Right lobe of liver (tissue), 6 donors: Measurements from ENCODE around the gene FOXJ3. TPM values are rescaled to one million over a fixed set of nuclear protein-coding genes. Genes with fewer than 3 reads are reported as not detected.

Experiments
- ATAC-seq, 4 donors: fragments of 200-7000 bp; cut with Tn5 transposase; one replicate each; pipeline ENCODE4 v1.9.1; 2020; ENCODE audit warnings: mild to moderate bottlenecking in 4 of 4, moderate library complexity in 4 of 4
- DNase-seq, 3 donors: peaks; one replicate each; pipeline ENCODE4 v3.0.0-alpha.2; 2020
- H3K27ac ChIP-seq, 3 donors: fragments of 200-600 bp; one replicate each; pipeline ENCODE4 v1.8.0; 2022
- H3K27me3 ChIP-seq, 2 donors: fragments of 200-600 bp; one replicate each; pipeline ENCODE4 v1.8.0; 2022
- H3K36me3 ChIP-seq, 4 donors: fragments of 200-600 bp; sonication (generic) in 1 of 4; one replicate each; pipeline versions ENCODE4 v1.5.1 to v1.8.0; 2017 to 2022; ENCODE audit warnings: control low read depth in 1 of 4
- H3K4me1 ChIP-seq, 4 donors: fragments of 200-600 bp; sonication (generic) in 1 of 4; one replicate each; pipeline versions ENCODE4 v1.5.1 to v1.8.0; 2017 to 2022; ENCODE audit warnings: control low read depth in 1 of 4
- H3K4me3 ChIP-seq, 3 donors: fragments of 200-600 bp; one replicate each; pipeline ENCODE4 v1.8.0; 2022
- H3K9me3 ChIP-seq, 4 donors: fragments of 200-600 bp; sonication (generic) in 1 of 4; one replicate each; pipeline versions ENCODE4 v1.5.1 to v1.8.0; 2017 to 2022; ENCODE audit warnings: control low read depth in 1 of 4
- CTCF ChIP-seq, 4 donors: fragments of 200-600 bp in 3 of 4; fragments of 450-650 bp in 1 of 4; IDR thresholded peaks; one replicate each; pipeline versions ENCODE4 v1.5.1 to v1.8.0; 2016 to 2022; ENCODE audit warnings: antibody characterized with exemption in 4 of 4, mild to moderate bottlenecking in 2 of 4
- POLR2A ChIP-seq: fragments of 450-650 bp; IDR thresholded peaks from one replicate; pipeline ENCODE4 v1.6.1; 2017; ENCODE audit warnings: antibody characterized with exemption, mild to moderate bottlenecking
- WGBS: methylation state at CpG from one replicate; pipeline ENCODE4 v1.1.6; 2018; ENCODE audit warnings: low coverage, low lambda C conversion rate; ENCODE audit not compliant: insufficient coverage; ENCODE audit errors: missing lambda C conversion rate; 5-methylcytosine and 5-hydroxymethylcytosine counted together
- intact Hi-C, 2 donors: fragments of 100-400 bp; cut with DNase I; formaldehyde crosslinking; loops; one replicate each; pipeline versions ENCODE4 v1.11.2 to v1.14.1; 2022
- total RNA-seq, 6 experiments: library from RNA; depleted of rRNA in 2 of 6; stranded (reverse); fragments of >200 nt in 2 of 6; fragmentation: NEBNext Ultra II Directional in 3 of 6; extraction: Animal tissue kit (Norgen Biotek cat#: 25700) in 3 of 6; gene quantifications; one replicate each; pipeline versions ENCODE4 v1.1.0 to v1.2.4, GENCODE V29; 2016 to 2023
- donor health status: DM: no; HTN: yes; CAD: no.
- donor health status: DM: no; HTN: no; CAD: no.
- donor health status: DM: no; HTN: no; CAD: no.
- donor health status: DM: no; HTN: yes; CAD: no.
- donor health status: DM: no; HTN: yes; CAD: no.

Gene FOXJ3
- total RNA-seq, 6 experiments from 2014 or later, result 12.1 to 18.4 (median 14.5) TPM

- Histone ChIP-seq H3K4me3 (no peak overlapping the region), H3K4me1 (peaks cover 0 to 9% (median 0%) of the 10 kb centered on the region in 4 donors), H3K36me3 (no peaks in the 10 kb centered on the region), H3K27ac (no peak overlapping the region), H3K27me3 (no peaks in the 10 kb centered on the region), H3K9me3 (no peaks in the 10 kb centered on the region)
- ATAC-seq, result no peak
- intact Hi-C loops, result no loop called here
- WGBS, result 20% methylated on average over 1 of the region's 2 CpGs
- no peak for DNase-seq
- TF ChIP-seq POLR2A, result no peak
- no peak for TF ChIP-seq CTCF (IDR thresholded peaks at IDR 0.05)
These were observed 30.1 kb upstream of the FOXJ3 start for GRCh38 chr1:42365118-42365517.

- Histone ChIP-seq H3K9me3 (no peaks in the 10 kb centered on the region), H3K4me3 (no peak overlapping the region), H3K27ac (no peak overlapping the region), H3K4me1 (peaks cover 0 to 9% (median 0%) of the 10 kb centered on the region in 4 donors), H3K27me3 (no peaks in the 10 kb centered on the region), H3K36me3 (no peaks in the 10 kb centered on the region)
- no peak for ATAC-seq
- no peak for DNase-seq
- 83% methylated on average over 1 of the region's 2 CpGs for WGBS
- intact Hi-C loops, result no loop called here
- TF ChIP-seq CTCF (IDR thresholded peaks at IDR 0.05) (no peak), POLR2A (no peak)
These were observed 29.5 kb upstream of the FOXJ3 start for GRCh38 chr1:42364542-42364941.

DNA sequence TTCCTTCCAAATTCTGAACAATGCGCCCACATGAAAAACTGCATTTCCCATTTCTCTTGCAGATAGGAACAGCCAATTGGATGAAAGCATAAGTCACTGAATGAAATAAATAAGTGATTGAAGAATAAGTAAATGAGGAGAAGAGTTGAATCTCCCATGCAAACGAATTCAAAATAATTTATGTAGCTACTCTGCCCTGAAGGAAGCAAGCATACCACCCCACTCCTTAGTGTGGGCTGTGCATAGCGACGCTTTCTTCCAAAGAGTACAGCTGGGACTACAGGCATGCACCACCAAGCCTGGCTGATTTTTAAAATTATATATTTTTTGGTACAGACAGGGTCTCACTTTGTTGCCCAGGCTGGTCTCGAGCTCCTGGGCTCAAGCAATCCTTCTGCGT lies 29.1 kb upstream of the FOXJ3 start:
- H3K36me3 ChIP-seq, result no peaks in the 10 kb centered on the region
- TF ChIP-seq CTCF (IDR thresholded peaks at IDR 0.05), result no peak
- no peak for TF ChIP-seq POLR2A
- ATAC-seq, result no peak
- no peak overlapping the region for H3K4me3 ChIP-seq
- 80% methylated on average over 6 of the region's 6 CpGs for WGBS
- H3K9me3 ChIP-seq, result no peaks in the 10 kb centered on the region
- H3K4me1 ChIP-seq, result peaks cover 0 to 9% (median 0%) of the 10 kb centered on the region in 4 donors
- DNase-seq, result no peak
- no peak overlapping the region for H3K27ac ChIP-seq
- H3K27me3 ChIP-seq, result no peaks in the 10 kb centered on the region
- intact Hi-C loops, result no loop called here

- ATAC-seq, result no peak
- WGBS, result no CpG with 5 or more reads among the region's 1 CpG
- Histone ChIP-seq H3K36me3 (no peaks in the 10 kb centered on the region), H3K4me3 (no peak overlapping the region), H3K4me1 (no peaks in the 10 kb centered on the region), H3K9me3 (no peaks in the 10 kb centered on the region), H3K27me3 (no peaks in the 10 kb centered on the region), H3K27ac (no peak overlapping the region)
- TF ChIP-seq POLR2A (no peak), CTCF (IDR thresholded peaks at IDR 0.05) (no peak)
- intact Hi-C loops, result no loop called here
- no peak for DNase-seq
These were observed 24.4 kb upstream of the FOXJ3 start for GRCh38 chr1:42359466-42359865.

DNA sequence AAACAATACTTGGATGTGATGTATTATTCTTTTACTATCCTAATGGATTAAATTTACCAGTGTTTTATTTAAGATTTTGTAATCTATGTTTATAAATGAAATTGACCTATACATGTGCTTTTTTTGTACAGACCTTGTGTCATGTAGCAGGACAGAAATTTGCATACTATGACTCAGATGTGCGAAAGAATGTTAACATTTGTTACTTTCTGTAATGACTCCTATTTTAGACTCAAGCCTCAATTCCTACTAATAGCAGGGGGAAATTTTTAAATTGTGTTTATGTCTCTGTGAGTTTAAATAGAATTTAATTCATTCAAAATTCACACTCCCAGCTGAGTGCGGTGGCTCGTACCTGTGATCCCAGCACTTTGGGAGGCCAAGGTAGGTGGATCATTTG lies 23.8 kb upstream of the FOXJ3 start:
- intact Hi-C loops, result no loop called here
- no peak overlapping the region for H3K27ac ChIP-seq
- H3K4me3 ChIP-seq, result no peak overlapping the region
- no peaks in the 10 kb centered on the region for H3K9me3 ChIP-seq
- ATAC-seq (no peak), DNase-seq (no peak)
- TF ChIP-seq POLR2A, result no peak
- 76% methylated on average over 3 of the region's 3 CpGs for WGBS
- no peaks in the 10 kb centered on the region for H3K36me3 ChIP-seq
- no peaks in the 10 kb centered on the region for H3K27me3 ChIP-seq
- H3K4me1 ChIP-seq, result no peaks in the 10 kb centered on the region
